Kidney (tissue), 14 donors: Measurements from ENCODE around the gene METTL26. TPM values are rescaled to one million over a fixed set of nuclear protein-coding genes. Genes with fewer than 3 reads are reported as not detected.

ENCODE experiments used
- DNase-seq, 5 donors: peaks; one replicate each; pipeline ENCODE4 v3.0.0-alpha.2; 2013 to 2020
- FAIRE-seq: peaks from 2 replicates; lab custom pipeline; 2012; peaks lifted over from hg19 to GRCh38; lab: Jason Lieb, UNC
- H3K27ac ChIP-seq, 2 donors: one replicate each; pipeline ENCODE4 v1.7.0; 2013; ENCODE audit warnings: low read depth in 2 of 2, low read length in 2 of 2, inconsistent platforms in 1 of 2
- H3K27me3 ChIP-seq: one replicate; pipeline ENCODE4 v1.7.1; 2013; ENCODE audit warnings: low read length, inconsistent platforms; ENCODE audit not compliant: control insufficient read depth, insufficient read depth
- H3K36me3 ChIP-seq, 3 donors: one replicate each; pipeline versions ENCODE4 v1.7.0 to v1.7.1; 2013; ENCODE audit warnings: low read length in 3 of 3, control low read depth in 1 of 3, inconsistent platforms in 1 of 3; ENCODE audit not compliant: insufficient read depth in 3 of 3, control insufficient read depth in 2 of 3
- H3K4me1 ChIP-seq, 3 donors: one replicate each; pipeline versions ENCODE4 v1.7.0 to v1.7.1; 2013; ENCODE audit warnings: low read length in 3 of 3, inconsistent platforms in 1 of 3, low read depth in 1 of 3; ENCODE audit not compliant: control insufficient read depth in 2 of 3, insufficient read depth in 2 of 3
- H3K4me3 ChIP-seq, 3 donors: one replicate each; pipeline versions ENCODE4 v1.7.0 to v1.8.1; 2013; ENCODE audit warnings: low read length in 3 of 3, control low read depth in 1 of 3, inconsistent platforms in 1 of 3
- H3K9ac ChIP-seq, 3 donors: one replicate each; pipeline versions ENCODE4 v1.7.0 to v1.7.1; 2013; ENCODE audit warnings: low read length in 3 of 3, control low read depth in 1 of 3, inconsistent platforms in 1 of 3
- H3K9me3 ChIP-seq, 3 donors: one replicate each; pipeline versions ENCODE4 v1.7.0 to v1.7.1; 2013; ENCODE audit warnings: low read length in 3 of 3, control low read depth in 1 of 3, inconsistent platforms in 1 of 3; ENCODE audit not compliant: control insufficient read depth in 2 of 3, insufficient read depth in 1 of 3
- CTCF ChIP-seq: IDR thresholded peaks from 3 replicates; pipeline ENCODE4 v1.5.1; 2012; ENCODE audit warnings: mild to moderate bottlenecking, moderate library complexity, borderline replicate concordance; ENCODE audit not compliant: insufficient read depth; ENCODE audit errors: extremely low read depth
- intact Hi-C: fragments of 100-400 bp; cut with DNase I; formaldehyde crosslinking; loops from one replicate; pipeline ENCODE4 v1.11.1; 2022
- polyA plus RNA-seq: library from polyadenylated mRNA; stranded (reverse); fragments of 350-450 nt; fragmentation: Illumina TruSeq; extraction: RNeasy Lipid Tissue Mini Kit (QIAGEN cat#74804); gene quantifications from one replicate; pipeline ENCODE4 v1.2.3, GENCODE V29; 2014; ENCODE audit warnings: low read depth, low replicate concordance; ENCODE audit not compliant: insufficient read depth
- total RNA-seq: library from RNA; stranded (reverse); fragmentation: NEBNext Ultra II Directional; extraction: Animal tissue kit (Norgen Biotek cat#: 25700); gene quantifications from one replicate; pipeline ENCODE4 v1.2.1, GENCODE V29; 2021
- donor health status: control.
- donor health status: control.
- donor health status: control.
- donor health status: control.
- donor health status: control.
- donor health status: DM: yes; HTN: yes; CAD: no.
- donor health status: Normal renal cell carcinoma (clear cell type).

METTL26 gene
- total and polyA plus RNA-seq, 2 donors from 2014 or later, result 44.2 to 183 TPM

- intact Hi-C loops, result no loop called here
- FAIRE-seq, result no peak
Observed at GRCh38 chr16:632486-633335, 3.4 kb downstream of the METTL26 start.

GRCh38 chr16:631808-632358, 4.2 kb downstream of the METTL26 start:
- H3K4me1 ChIP-seq, result peaks cover 0 to 33% (median 12%) of the 10 kb centered on the region in 3 donors
- H3K4me3 ChIP-seq, result no peak overlapping the region
- no peak overlapping the region for H3K27ac ChIP-seq
- no peak overlapping the region for H3K9ac ChIP-seq
- intact Hi-C loops, result no loop called here
- TF ChIP-seq CTCF, result no peak
- DNase-seq, result no peak
- peaks cover 0 to 4% (median 0%) of the 10 kb centered on the region in 3 donors for H3K36me3 ChIP-seq
- H3K27me3 ChIP-seq, result no peaks in the 10 kb centered on the region
- no peaks in the 10 kb centered on the region for H3K9me3 ChIP-seq
- no peak for FAIRE-seq

More at GRCh38 chr16:632486-633335, 3.4 kb downstream of the METTL26 start:
- DNase-seq, result peak in 2 of 5 donors; percentile 56 to 76
- Histone ChIP-seq H3K9ac (no peak overlapping the region), H3K4me3 (no peak overlapping the region), H3K9me3 (no peaks in the 10 kb centered on the region), H3K36me3 (no peaks in the 10 kb centered on the region), H3K4me1 (peaks cover 0 to 38% (median 12%) of the 10 kb centered on the region in 3 donors), H3K27ac (no peak overlapping the region), H3K27me3 (no peaks in the 10 kb centered on the region)
- no peak for TF ChIP-seq CTCF

GRCh38 chr16:630815-631405, 5.2 kb downstream of the METTL26 start, which contains the start of gene WFIKKN1:
Gene WFIKKN1 (plus strand): TSS chr16:630985. CDS start chr16:631254, 269 bp downstream.
- FAIRE-seq (no peak), DNase-seq (peak; percentile 62 to 85 (median 76))
- intact Hi-C loops, result no loop called here
- H3K36me3 ChIP-seq, result peaks cover 0 to 6% (median 0%) of the 10 kb centered on the region in 3 donors
- peaks cover 0 to 33% (median 12%) of the 10 kb centered on the region in 3 donors for H3K4me1 ChIP-seq
- no peaks in the 10 kb centered on the region for H3K27me3 ChIP-seq
- H3K4me3 ChIP-seq, result no peak within 1 kb of the TSS
- no peak within 1 kb of the TSS for H3K9ac ChIP-seq
- TF ChIP-seq CTCF, result no peak
- no peaks in the 10 kb centered on the region for H3K9me3 ChIP-seq
- no peak within 1 kb of the TSS for H3K27ac ChIP-seq
